T1000 (cell line): ENCODE measurements around the gene KIAA0753.

Experiments used
- DNase-seq: peaks from one replicate; lab custom pipeline; 2025; ENCODE audit warnings: mixed read lengths; lab: John Stamatoyannopoulos, UW

KIAA0753 gene

DNA sequence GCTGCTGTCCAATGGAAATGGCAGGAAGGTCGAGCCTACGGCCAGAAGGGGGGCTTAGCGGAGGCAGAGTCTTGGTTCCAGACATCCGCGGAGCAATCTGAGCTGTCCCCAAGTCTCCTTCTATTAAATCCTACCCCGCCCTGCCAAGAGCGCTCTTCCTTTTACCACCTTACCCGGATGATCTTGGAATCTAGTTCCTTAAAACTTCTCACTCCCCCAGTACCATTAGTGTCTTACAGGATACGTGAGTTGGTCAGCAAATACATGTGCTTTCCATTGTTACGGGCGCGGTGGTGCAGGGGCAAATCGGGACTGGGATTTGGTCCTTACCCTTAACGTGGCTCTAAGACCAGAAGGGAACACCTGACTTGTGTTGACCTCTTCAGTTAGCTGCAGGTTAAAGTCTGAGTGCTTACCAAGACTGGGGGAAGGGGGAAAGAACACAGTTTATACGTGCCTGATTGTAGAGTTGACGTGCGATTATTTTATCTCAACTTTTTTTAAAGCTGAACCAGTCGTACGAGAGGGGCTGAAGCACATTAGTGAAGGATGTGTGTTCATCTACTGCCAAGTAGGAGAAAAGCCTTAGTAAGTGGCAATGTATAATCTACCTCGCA is 844 bp upstream of the KIAA0753 start:
- no peak for DNase-seq

DNA sequence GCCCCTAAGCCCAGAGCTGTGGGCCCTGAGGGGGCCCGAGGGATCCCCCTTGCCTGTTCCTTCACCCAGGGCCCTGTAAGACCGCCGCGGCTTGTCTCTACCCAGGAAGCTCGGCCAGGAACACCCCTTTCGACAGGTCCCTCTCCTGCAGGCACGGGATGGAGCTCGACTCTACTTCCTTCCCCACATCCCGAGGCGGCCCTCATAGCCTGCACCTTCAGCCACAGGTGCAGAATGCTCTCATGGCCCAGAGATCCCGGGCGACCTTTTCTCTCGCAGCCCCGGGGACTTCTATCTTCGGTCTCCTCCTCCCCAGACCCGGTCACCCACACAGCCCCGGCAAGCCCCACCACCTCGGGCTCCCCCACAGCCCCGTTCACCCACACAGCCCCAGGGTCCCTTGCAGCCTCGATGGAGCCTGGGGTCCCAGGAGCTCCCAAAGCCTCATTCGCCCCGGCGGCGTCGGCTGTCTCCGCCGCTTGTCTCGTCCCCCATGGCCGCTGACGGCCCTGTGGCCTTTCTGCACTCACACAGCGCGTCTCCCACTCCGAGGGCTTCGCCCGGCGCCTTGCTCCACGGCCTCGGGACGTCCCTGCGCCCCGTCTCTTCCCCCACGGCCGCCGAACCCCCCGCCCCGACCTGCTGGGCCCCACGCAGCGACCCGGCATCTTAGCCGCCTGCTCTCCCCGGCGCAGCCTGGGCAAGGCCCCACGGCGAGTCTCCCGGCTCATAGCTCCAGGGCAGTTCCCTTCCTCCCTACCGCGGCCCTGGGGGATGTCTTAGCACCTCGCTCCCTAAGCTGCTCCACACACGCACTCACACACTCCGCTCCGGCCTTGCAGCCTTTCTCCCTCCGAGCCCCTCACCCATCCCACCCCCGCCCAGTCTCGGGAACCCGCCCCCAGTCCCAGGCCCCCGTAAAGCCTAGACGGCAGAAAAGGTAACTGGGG is 650 bp downstream of the KIAA0753 start:
- DNase-seq = no peak

DNA sequence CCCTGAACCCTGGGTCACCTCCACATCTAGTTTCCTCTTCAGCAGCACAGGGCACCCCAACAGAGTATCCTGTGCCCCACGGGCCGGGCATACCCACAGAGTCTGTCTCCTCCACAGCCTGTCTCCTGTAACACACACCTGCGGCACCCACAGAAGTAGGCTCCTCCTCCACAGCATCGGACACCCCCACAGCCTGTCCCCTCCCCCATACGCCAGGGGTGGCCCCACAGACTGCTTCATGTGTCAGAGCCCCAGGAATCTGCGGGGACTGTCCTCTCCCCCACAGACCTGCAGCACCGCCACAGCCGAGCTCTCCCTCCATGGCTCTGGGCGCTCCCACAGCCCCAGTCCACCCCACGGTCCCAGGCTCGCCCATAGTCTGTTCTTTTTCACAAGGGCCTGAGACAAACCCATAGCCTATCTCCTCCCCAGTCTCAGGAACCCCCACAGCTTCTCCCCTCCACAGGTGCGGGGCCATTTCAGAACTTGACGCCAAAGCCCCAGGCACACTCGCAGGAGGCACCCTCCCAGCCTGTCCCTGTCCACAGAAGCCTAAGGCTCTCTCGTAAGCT is 1.4 kb downstream of the KIAA0753 start:
- no peak for DNase-seq

DNA sequence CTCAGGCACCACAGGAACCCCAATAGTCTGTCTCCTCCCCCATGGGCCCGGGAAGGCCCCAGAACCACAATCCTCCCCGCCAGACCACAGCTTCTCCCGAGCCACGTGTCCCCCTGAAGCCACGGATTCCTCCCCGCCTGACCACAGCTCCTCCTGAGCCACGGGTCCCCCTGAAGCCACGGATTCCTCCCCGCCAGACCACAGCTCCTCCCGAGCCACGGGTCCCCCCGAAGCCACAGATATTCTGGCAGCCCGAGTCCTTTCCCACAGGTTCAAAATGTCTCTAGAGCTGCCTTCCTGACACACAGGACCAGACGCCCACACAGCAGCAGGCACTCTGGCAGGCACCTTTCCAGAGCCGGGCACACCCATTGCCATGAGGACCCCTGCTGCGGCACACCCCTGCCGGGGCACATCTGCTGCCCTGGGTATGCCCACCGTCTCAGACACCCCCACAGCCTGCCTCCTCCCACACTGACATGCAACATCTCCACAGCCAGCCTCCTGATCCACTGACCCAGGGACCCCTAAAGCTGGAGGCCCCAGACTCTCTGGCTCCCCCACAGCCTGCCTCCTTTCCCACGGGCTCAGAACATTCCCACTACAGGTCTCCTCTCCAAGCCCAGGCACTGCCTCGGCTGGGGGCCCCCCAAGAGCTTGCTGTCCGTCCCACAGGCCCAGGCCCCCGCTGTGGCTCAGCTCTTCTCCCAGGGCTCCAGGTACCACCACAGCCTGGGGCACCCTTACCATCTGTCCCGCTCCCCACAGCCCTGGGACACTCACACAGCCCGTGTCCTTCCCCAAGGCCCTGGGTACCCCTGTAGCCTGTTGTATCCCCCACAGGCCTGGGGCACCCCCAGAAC is 2.2 kb downstream of the KIAA0753 start:
- DNase-seq = no peak

DNA sequence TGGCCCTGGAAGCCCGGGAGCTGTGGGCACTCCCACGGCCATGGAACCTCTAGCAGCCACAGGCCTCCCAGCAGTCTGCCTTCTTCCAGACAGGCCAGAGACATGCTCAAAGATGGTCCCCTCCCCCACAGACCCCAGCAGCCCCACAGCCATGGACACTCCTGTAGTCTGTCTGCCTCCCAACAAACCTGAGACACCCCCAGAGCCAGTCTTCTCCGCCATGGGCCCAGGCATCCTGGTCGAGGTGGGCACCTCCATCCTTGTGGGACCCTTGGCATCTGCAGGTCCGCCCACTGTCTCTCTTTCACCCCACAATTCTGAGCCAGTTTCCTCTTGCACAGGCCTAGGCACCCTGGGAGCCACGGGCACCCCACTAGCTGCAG is 3.1 kb downstream of the KIAA0753 start:
- DNase-seq = no peak

DNA sequence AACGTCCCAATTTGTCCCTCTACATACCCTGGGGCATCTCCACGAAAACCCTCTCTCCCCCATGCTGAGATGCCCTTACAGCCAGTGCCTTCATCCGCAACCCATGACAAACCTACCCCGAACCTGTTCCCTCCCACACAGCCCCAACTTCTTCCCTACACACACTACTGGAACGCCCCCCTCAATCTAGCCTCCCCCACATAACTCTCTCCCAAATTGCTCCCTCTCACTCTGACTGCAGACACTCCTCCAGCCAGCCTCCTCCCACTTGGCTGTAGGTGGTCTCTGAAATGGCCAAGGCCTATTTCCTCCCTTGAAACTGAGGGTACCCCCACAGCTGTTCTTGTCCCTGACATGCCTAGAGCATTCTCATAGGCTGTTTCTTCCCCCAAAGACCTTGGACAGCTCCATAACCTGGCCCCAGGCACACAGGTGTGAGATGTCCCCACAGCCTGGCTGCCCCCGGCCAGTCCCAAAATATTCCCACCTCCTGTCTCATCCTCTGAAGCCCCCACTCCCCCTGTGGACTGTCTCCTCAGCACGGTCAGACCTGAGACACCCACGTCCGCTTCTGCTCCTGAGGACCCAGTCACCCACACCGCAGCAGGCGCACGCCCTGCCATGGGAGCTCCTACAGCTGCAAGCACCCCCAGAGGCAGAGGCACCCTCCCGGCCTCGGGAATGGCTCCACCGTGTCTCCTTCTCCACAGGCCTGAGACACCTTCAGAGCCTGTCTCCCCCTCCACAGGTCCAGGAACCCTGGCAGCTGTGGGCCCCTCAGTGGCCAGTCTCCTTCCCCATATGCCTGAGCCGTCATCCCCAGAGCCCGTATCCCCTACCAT is 3.7 kb downstream of the KIAA0753 start:
- no peak for DNase-seq

DNA sequence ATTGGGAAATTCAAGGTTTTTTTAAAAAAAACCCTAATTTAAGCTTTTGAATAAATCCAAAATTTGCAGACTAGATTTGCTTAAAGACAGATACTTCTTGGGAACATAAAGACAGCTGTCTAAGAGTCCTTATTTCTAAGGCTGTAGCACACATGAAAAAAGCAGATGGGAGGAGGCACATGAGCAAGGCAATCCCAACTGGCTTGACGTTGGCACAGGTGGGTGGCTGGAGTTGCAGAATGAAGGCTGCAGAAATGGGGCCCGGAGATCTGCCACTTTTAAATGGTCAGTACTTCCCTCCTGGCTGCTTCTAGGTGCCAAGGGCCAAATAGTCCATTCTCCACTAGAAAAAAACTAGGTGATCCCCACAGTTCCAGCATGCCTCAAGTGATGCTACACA is 4.4 kb downstream of the KIAA0753 start:
- no peak for DNase-seq

DNA sequence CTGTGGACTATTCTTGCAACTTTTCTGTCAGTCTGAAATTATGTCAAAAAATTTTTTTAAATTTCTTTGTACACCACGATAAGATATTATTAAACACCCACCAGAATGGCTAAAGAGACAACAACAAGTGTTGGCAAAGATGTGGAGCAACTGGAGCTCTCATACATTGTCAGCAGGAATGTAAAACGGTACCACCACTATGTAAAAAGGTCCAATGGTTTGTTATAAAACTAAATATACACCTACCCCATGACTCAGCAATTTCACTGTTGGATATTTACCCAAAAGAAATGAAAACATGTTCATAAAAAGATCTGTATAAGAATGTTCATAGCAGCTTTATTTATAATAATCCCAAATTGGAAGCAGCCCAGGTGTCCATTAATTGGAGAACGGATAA is 7.2 kb downstream of the KIAA0753 start:
- DNase-seq = no peak

DNA sequence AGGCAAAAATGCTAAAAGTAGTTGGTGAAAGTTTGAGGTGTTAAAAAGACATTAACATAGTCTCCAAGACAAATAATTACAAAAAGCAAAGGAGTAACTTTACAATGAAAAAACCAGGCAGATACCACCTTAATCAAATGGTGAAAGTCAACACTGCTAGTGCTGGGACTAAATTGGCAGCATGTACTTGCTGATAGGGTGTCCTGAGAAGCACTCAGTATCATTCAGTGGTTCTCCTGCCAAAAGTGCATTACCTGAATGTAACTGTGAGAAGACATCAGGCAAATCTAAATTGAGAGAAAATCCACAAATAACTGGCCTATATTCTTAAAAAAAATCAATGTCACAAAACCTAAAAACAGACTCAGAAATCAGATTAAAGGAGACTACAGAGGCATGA is 8.0 kb downstream of the KIAA0753 start:
- DNase-seq = no peak

DNA sequence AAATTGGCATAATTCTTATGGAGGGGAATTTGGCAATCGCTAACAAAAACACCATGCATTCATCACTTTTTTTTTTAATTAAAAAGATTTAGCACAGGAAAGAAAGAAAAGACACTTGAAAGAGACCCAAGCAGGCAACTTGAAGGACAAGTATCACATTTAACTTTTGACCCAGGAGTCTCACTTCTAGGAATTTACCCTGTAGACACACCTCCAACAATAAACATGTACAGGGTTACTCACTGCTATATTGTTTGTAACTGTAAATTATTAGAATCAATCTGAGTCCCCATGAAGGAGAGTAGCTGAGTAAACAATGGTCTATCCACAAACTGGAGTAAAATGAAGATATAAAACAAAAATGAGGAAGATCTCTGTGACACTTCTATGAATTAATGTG is 10.1 kb downstream of the KIAA0753 start:
- DNase-seq = no peak

DNA sequence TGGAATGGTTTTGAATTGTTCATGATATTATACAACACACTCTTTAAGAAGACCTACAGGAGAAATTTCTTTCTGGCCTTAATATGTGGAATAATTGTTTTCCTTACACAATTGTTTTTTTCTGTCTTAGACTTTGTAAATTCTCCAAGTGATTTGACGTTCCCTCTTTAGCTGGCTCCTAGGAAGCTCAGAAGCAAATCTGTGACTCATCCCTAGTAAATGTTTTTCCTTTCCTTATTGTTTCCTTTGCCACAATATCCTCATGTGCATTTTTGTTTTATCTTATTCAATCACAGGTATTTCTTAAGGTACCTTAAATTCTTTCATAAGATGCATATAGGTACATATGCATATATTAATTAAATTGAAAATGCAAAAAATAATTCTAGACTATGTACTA is 13.5 kb downstream of the KIAA0753 start:
- no peak for DNase-seq

DNA sequence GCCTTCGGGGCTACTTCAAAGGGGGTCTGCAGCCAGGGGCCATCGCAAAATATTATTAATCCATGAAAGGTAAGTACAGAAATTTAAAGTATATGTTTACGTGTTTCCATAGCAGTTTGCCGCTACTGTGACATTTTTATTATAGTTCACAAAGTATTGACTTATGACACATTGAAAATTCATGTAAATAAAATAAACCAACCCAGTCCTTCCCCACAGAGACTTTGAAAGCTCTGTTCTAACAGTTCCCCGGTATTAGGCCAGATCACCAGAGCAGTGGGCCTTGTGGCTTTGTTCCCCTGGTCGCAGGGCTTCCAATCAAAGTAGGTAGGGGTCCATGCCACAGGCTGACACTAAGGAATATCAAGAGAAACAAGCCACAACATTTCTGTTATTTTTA is 13.9 kb downstream of the KIAA0753 start:
- DNase-seq = no peak

DNA sequence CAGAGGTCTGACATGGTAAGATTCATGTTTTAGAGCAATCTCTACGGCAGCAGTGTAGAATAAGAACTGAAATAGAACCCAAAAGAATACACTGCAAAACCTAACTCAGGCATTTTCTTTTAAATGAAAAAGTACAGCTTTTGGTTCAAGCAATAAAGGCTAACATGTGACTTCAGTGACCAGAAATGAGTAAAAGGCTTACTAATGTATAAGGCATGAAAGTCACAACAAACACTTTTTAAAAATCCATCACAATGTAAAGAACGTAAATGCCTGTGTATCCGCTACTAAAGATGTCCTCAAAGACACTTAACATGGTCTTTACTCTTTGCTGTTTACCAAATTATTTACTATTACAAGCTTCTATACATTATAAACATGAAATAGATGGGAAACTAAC is 16.6 kb downstream of the KIAA0753 start:
- DNase-seq = no peak

DNA sequence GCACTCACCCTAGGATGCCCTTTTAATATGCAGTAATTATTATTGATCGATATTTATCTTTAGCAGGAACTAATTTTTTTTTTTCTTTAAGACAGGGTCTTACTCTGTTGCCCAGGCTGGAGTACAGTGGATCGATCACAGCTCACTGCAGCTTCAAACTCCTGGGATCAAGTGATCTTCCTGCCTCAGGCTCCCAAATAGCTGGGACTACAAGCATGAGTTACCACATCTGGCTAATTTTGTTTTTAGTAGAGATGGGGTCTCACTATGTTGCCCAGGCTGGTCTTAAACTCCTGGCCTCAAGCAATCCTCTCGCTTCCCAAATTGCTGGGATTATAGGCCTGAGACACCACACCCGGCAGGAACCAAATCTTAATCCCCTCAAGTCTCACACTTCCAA is 29.3 kb downstream of the KIAA0753 start:
- no peak for DNase-seq

DNA sequence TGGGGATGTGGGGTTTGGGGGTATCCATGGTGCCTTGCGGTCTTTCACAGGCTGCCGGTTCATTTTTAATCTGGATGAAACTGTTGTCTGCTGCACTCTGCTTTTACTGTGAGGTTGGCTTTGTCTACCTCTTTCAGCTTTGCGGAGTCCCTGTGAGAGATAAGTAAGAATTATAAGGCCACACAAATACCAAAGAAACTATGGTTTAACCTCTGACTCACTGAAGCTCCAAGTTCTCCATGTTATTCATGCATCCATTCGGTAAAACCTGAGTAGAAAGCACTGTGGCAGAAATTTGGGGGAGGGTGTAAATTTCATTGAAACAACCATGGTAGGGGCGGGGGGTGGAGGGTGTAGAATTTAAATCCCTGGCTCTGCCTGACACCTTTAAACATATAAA is 30.5 kb downstream of the KIAA0753 start:
- DNase-seq = no peak

DNA sequence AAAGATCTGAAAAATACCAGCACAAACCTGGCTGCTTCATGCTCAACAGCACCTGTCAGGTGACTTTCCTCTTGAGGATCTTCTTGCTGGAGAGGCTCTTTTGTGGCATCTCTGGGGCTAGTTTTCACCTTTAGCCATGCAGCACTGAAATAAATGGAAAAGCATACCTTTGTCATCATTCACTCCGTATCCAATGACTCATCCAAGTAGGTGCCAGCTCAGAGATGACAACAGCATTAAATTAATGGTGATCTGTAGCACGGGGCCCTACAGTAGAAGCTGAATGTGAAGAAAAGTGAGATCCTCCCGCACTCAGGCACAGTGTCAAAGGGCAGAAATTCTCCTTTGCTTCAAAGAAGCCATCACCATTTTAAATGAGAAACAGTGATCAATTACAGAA is 32.2 kb downstream of the KIAA0753 start:
- DNase-seq = no peak

DNA sequence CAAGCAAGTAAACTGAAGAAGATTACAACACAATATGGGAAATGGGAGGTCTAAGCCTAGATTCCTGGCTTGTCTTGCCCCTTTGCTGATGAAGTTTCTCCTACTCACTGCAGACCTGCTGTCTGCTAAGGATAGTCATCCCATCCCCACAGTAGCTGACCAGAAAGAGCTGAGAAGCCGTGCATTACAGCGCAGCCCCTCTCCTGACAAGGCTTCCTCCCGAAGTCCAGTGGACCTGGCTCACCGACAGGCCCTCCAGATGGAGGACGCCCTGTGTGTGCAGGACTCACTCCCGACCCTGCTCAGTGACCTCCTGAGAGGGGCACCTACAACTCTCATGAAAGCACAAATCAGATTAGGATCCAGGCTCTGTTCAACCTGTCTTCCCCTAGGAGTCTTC is 35.4 kb downstream of the KIAA0753 start:
- no peak for DNase-seq

DNA sequence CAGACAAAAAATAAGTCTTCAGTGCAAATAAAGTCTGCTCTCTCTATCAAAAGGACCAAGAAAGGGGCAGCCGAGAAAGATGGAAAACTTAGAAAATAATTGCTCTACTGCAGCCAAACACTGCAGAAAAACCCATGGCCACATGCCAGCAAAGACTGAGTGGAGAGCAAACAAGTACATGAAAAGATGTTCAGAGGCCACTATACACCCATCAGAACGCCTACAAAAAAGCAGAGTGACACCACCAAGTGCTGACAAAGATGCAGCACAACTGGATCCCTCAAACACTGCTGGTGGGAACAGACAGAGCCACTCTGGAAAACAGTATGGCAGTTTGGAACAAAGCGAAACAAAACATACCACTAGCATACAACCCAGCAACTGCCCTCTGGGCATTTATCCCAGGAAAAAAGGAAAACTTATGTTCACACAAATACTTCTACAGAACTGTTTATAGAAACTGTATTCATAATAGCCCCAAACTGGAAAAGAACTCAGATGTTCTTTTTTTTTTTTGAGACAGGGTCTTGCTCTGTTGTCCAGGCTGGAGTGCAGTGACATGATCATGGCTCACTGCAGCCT is 36.7 kb downstream of the KIAA0753 start:
- DNase-seq = no peak

DNA sequence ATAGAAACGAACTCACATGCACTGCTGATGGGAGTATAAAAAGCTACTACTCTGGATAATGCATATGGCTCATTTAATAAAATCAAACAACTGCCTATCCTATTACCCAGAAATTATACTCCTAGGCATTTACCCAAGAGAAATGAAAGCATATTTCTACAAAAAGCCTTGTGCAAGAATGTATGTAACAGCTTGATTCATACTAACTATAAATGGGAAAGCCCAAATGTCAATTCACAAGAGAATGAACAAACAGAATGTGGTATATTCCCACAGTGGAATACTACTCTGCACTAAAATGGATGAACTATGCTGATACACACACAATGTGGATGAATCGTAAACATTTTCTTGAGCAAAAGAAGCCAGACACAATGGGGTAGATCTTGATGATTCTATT is 38.4 kb downstream of the KIAA0753 start:
- DNase-seq = no peak

DNA sequence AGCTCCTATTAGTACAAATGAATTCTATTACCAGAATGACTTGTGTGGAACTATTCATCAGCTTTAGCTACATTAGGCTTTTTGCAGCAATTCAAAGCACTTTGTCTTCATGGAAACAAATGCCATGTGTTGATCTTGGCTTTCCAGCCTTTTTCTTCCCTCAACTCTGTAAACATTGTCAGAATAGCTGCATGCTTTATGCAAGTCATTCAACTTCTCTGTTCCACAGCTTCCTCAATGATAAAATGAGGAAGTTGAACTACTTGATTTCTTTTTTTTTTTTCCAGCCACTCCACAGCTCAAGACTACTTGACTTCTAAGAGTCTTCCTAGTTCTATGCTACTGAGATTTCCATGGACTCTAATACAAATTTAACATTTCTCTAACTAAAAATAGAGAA is 41.1 kb downstream of the KIAA0753 start:
- no peak for DNase-seq

DNA sequence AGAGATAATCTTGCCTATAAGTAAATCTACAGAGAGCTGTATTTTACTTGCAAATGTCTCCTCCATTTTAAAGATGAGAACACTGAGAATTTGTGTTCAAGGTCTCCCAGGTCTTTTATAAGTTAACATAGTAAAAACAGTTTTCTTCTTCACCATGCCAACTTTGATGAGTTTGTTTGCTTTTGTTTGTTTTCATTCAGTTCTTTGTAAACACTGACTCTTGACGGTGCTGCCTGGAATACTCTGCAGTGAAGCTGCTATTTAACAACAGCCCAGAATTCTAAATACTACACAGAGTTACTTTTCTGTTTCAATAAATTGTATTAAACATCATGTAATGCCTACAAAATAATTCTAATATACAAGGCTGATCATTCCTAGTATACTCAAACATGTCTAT is 42.8 kb downstream of the KIAA0753 start:
- no peak for DNase-seq
